HG03457 (cell line): ENCODE results near the gene SF3A2.
"Not testable (repeated sequence)": the region's sequence is repeated elsewhere in the genome, so short reads cannot be mapped to it uniquely, and the experiment has no call there.

Experiments
- ATAC-seq: cut with Tn5 transposase; IDR thresholded peaks from one replicate; pipeline ENCODE4 v1.9.1; 2021; ENCODE audit warnings: moderate number of reproducible peaks; ENCODE audit not compliant: unreplicated experiment

SF3A2 gene, protein sequence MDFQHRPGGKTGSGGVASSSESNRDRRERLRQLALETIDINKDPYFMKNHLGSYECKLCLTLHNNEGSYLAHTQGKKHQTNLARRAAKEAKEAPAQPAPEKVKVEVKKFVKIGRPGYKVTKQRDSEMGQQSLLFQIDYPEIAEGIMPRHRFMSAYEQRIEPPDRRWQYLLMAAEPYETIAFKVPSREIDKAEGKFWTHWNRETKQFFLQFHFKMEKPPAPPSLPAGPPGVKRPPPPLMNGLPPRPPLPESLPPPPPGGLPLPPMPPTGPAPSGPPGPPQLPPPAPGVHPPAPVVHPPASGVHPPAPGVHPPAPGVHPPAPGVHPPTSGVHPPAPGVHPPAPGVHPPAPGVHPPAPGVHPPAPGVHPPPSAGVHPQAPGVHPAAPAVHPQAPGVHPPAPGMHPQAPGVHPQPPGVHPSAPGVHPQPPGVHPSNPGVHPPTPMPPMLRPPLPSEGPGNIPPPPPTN

GRCh38 chr19:2236314-2237050 is at the start of gene SF3A2, which contains the start of gene PLEKHJ1:
Gene SF3A2 (plus strand): TSS chr19:2236824. CDS start chr19:2243419, 6,595 bp downstream.
Gene PLEKHJ1 (minus strand): TSS chr19:2236329. CDS start chr19:2236248, 81 bp downstream.
- peak; percentile 56 for ATAC-seq

GRCh38 chr19:2187159-2187558 is 49.5 kb upstream of the SF3A2 start:
- ATAC-seq = no peak

- ATAC-seq = no peak
Observed at GRCh38 chr19:2188708-2189385, 47.8 kb upstream of the SF3A2 start.

DNA sequence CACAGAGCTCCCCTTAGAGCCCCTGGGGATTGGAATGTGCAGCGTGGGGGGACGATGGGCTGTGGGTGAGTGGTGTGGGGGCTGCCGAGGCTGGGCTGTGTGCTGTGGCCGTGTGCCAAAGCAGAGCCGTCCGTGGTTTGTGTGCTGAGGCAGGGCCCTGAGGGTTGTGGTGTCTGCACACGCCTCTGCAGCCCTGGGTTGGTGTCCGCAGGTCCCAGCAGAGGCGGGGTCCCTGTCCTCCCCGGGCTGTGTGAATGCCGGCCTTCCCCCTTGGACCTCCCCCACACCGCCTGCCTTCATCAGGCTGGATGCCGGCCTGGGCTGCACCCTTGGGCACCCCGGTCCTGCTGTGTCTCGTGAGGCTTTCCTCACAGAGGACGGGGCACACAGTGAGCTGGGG is 46.7 kb upstream of the SF3A2 start:
- ATAC-seq = no peak

GRCh38 chr19:2190848-2191455 is 45.7 kb upstream of the SF3A2 start:
- ATAC-seq = no peak

DNA sequence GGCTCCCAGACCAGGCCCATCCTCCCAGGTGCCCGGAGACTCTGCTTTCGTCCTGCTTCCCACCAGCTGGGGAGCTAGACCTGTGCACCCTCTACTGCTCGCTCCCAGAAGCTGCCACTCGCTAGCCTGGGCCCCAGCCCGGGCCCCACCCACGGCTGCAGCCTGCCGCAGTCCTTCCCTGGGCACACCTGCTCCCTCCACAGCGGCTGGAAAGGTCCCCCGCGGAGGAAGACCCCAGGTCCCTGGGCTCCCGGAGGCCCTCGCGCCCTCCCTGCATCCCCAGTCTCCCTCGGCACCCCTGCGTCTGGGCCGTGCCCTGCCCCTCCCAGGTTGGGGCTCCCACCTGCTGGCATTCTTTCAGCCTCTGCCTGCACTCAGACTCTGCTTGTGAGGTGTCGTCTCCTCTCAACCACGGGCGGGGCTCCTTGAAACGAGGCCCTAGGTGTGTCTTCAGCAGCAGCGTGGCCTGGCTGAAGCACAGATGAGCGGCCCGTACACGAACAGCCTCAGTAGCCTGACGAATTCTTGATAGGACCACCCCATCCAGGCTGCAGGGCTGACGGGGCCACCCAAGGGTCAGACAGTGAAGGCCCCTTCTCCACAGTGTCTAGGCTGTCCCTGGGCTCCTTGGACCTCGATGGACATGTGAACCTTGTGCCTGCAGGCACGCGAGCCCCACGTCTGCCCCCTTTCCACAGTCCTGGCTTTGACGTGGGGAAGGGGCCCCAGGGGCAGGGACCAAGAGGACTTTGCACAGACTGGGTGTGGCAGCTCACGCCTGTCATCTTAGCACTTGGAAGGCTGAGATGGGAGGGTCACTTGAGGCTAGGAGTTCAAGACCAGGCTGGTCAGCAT is 44.9 kb upstream of the SF3A2 start:
- no peak for ATAC-seq

DNA sequence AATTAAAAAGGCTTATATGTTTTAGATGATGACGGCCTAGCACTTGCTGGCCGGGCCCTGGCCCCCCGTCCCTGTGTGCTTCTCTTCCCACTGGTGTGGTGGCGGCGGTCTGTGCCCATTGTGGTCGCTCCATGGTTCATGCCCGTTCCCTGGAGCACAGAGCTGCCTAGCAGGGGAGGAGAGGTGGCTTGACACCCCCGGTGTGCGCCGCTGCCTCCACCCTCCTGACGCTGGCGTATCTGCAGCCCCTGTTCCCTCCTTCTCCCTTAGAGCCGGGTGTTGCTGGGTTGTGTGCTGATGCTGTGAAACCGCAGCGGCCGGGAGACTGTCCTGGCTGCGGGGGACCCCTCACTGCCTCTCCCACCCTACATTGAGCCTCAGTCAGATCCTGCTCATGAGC is 43.8 kb upstream of the SF3A2 start:
- ATAC-seq = no peak

DNA sequence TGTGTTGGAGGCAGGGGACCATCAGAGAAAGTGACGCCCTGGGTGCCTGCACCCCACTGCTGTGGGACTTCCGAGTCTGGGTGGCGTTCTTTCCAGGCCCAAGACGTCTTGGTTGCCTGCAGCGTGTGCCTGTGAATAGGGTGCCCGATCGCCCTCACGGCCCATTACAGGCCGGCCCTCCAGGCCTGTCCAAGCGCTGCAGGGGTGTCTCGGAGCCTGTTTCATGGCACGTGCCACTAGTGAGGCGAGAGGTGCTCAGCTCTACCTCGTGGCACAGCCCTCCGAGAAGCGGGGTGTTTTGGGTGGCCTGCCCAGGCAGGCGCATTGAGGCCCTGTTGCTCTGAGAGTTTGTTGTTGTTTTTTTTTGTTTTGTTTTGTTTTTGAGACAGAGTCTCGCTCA is 42.8 kb upstream of the SF3A2 start:
- ATAC-seq = no peak

DNA sequence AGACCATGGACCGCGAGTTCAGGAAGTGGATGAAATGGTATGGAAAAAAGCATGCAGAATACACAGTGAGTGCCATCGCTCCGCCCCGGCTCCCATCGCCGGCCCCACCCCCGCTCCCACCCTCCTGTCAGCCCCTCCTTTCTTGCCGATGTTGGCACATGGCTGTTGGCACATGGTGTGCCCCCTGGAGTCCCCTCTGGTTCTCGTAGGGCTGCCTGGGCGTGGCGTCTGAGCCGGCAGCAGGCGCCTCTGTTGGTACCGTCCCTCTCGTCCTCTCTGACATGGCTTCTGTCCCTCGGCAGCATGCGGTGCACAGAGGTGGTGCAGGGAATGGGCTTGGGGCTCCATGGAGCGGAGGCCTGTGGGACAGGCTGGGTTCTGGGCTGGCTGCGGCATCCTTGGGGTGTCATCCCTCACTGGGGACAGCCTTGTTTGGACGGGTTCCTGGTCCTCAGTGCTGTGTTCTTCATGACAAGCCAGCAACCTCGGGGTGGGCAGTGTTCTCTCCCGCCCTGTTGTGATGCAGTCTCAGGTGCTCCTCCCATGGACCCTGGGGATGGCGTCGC is 42.0 kb upstream of the SF3A2 start:
- no peak for ATAC-seq

DNA sequence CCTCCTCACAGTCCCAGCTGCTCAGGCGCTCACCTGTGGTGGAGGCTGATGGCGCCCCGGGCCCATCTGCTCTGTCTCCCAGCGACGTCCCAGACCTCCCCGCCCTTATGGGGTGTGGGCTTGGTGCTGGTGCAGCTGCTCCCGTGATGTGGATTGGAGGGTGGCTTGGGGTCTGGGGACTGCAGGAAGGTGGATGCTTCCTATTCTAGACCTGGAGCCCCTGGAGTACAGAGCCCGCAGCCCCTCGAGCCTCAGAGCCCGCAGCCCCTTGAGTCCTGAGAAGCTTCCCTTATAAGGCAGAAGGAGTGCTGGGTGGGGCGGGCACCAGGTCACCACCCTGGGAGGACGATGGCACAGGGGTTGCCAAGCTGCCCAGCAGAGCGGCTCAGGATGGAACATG is 41.3 kb upstream of the SF3A2 start:
- ATAC-seq = no peak

DNA sequence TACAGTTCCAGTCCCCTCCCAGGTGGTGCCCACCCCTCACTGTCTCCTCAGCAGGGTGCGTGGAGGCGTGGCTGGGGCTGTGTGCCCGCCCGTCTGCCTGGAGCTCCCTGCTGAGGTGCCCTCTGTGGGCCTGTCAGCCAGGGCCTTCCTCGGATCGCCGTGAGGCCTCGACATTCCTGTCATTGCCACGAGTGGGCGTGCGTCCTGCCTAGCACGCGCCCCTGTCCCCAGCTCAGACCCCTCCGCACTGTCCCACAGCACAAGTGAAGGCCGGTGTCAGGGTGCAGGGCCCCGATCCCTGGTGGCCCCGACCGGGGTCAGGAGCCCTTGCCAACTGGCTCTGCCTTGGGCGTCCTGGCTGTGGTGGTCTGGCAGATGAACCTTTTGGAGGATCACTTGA is 40.7 kb upstream of the SF3A2 start:
- ATAC-seq = no peak

- no peak for ATAC-seq
Observed at GRCh38 chr19:2197270-2197669, 39.4 kb upstream of the SF3A2 start.

- ATAC-seq = no peak
Observed at GRCh38 chr19:2198317-2198716, 38.3 kb upstream of the SF3A2 start.

DNA sequence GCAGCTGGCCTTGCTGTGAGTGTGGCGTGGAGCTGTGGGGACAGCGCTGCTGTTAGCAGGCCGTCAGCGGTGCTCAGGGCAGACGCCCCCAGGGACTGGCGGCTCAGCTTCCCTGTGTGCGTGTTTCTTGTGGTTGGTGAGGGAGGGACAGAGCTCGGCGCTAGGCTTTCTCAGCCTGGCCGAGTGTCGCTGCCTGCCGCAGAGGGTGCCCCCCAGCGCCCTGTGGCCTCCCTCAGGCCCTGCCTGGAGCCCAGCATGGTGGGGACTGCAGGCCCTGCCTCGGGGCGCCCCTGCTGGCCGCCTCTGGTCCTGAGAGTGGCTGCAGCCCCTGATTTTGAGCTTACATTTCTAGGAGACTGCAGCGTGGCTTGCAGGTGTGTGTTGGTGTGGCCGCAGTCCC is 37.4 kb upstream of the SF3A2 start:
- ATAC-seq = no peak

DNA sequence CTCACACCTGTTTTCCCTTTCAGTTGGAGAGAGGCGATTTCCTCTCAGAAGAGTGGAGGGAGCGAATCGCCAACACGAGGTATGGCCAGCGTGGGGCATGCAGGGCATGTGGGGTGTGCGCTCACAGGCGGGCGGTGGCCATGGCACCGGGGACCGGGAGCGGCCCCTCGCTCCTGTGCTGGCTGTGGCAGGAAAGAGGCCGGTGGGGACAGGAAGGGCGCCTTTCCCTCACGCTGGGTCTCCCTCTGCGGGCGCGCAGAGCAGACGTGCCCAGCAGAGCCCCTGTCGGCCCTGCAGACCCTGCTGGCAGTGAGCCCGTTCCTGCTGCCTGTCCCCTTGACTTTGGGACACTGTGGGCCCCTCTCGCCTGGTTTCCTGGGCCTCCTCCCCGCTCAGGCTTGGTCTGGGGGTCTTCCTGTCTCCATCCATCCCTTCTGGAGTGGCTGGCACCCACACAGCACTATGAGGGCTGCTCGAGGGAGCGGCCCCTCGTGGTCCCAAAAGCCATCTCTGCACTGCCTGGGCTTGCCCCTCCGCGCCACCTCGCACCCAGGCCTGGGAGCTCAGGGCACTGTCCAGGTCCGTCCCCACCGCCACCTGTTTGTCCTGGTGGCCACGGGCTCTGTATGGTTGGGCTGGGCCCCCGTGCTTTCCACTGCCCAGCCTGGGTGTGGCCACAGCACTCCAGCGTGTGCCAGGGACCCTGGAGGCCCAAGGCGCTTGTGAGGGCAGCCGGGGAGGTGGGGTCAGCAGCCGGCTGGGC is 36.6 kb upstream of the SF3A2 start:
- ATAC-seq = no peak

- ATAC-seq = not testable (repeated sequence)
Observed at GRCh38 chr19:2200624-2201294, 35.9 kb upstream of the SF3A2 start.

DNA sequence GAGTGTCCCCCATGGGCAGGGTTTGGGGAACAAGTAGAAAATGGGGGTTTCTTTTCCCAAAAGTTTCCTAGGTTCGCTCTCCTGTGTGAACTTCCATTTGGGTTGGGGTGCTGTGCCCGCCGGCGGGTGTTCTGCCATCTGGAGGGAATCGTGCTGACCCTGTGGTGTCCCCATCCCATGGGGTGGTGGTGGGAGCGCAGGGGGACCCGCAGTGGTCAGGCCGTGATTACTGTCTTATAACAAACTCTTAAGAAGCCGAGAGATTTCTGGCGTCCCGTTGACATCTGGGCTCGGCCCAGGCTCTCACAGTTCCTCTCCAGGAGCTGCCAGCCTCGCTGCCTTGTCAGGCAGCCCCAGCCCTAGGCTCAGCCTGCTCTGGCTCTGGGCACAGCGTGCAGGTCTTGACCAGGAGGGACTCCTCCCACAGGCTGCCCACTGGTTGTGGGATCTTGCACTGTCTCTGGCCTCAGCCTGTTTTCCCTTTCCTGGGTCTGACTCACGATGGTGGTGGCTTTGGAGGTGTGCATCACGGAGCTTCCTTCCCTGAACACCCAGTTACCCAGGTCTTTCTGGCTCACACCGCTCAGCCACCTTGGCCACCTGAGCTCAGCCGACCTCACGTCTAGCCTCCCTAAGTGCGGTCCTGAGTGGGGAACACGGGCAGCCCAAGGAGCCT is 35.0 kb upstream of the SF3A2 start:
- ATAC-seq = no peak

DNA sequence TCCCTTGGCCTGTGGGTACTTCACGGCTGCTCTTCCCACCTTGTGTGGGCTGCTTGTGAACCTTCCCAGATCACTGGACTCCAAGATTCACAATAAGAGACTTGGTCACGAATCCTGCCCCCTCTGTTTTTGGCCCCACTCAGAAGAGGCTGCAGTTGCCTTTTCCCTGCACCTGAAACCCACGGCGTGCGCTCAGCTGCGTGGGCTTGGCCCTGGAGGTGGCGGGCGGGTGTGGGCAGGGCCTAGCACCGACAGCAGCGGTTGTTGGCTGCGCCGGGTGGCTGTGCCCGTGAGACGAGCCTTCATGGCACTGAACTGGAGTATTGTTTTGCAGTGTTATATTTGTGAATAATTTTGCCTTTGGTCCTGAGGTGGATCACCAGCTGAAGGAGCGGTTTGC is 34.3 kb upstream of the SF3A2 start:
- ATAC-seq = no peak
